Neutrophil (primary cell): Measurements from ENCODE around the gene VPS8.
"Not testable (repeated sequence)": the region's sequence is repeated elsewhere in the genome, so short reads cannot be mapped to it uniquely, and the experiment has no call there.

Source experiments
- H3K27ac ChIP-seq: fragments of 200-600 bp; sonication (generic); 2 replicates; pipeline ENCODE4 v1.5.1; 2016; ENCODE audit warnings: mild to moderate bottlenecking, moderate library complexity
- H3K27me3 ChIP-seq: fragments of 200-600 bp; sonication (generic); 2 replicates; pipeline ENCODE4 v1.6.0; 2016; ENCODE audit warnings: mild to moderate bottlenecking
- H3K36me3 ChIP-seq: fragments of 200-600 bp; sonication (generic); 2 replicates; pipeline ENCODE4 v1.5.1; 2017
- H3K4me1 ChIP-seq, 2 experiments: fragments of 200-600 bp in 1 of 2; sonication (generic) in 1 of 2; 1 replicate in 1 of 2; 2 replicates in 1 of 2; pipeline versions ENCODE4 v1.5.1 to v1.6.1; 2013 to 2016; ENCODE audit warnings: low read depth in 1 of 2, low read length in 1 of 2, mild to moderate bottlenecking in 1 of 2, moderate library complexity in 1 of 2; ENCODE audit not compliant: control insufficient read depth in 1 of 2, insufficient read depth in 1 of 2
- H3K4me3 ChIP-seq, 2 experiments: fragments of 200-600 bp in 1 of 2; sonication (generic) in 1 of 2; 1 replicate in 1 of 2; 2 replicates in 1 of 2; pipeline ENCODE4 v1.5.1; 2013 to 2016; ENCODE audit warnings: low read depth in 1 of 2, low read length in 1 of 2, mild to moderate bottlenecking in 1 of 2, moderate library complexity in 1 of 2
- H3K9me3 ChIP-seq: fragments of 200-600 bp; sonication (generic); 2 replicates; pipeline ENCODE4 v1.5.1; 2016
- CTCF ChIP-seq: fragments of 200-600 bp; sonication (generic); IDR thresholded peaks from 2 replicates; pipeline ENCODE4 v1.5.1; 2016; ENCODE audit warnings: antibody characterized with exemption

The VPS8 gene

GRCh38 chr3:184945886-184946625, 134.1 kb downstream of the VPS8 start:
- Histone ChIP-seq H3K4me3 (no peak overlapping the region), H3K4me1 (no peaks in the 10 kb centered on the region), H3K9me3 (no peaks in the 10 kb centered on the region), H3K27me3 (no peaks in the 10 kb centered on the region), H3K27ac (no peak overlapping the region), H3K36me3 (peaks cover 74% of the 10 kb centered on the region)
- TF ChIP-seq CTCF: no peak

GRCh38 chr3:184946917-184947316, 135.0 kb downstream of the VPS8 start:
- Histone ChIP-seq H3K4me1 (no peaks in the 10 kb centered on the region), H3K36me3 (peaks cover 76% of the 10 kb centered on the region), H3K4me3 (no peak overlapping the region)

DNA sequence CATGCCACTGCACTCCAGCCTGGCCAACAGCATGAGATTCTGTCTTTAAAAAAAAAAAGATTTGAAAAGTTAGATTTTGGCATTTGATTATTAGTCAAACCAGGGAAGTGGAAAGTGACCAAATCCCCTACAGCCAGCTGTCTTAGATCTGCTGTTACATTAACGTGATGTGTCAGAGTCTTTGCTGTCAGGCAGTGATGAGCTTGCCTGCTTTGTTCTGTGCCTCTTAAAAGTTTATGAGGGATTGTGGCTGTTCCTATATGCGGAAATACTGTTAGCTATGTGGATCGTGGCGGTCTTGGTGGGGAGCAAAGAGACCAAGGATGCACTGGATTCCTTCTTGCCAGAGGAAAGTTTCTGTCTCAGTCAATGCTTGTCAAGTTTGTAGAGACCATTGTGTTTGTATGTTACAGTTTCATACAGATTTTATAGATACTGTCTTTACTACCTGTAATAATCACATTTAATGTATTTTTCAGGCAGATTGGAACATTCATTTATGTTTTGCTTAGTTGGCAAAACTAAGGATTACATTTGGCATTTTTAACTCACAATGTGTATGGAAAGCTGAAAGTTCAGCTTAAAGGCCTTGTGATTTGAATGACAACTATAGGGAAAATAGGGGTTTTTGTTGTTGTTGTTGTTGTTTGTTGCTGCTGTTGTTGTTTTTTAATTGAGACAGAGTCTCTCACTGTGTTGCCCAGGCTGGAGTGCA, 137.4 kb downstream of the VPS8 start:
- Histone ChIP-seq H3K36me3 (peaks cover 77% of the 10 kb centered on the region), H3K4me1 (no peaks in the 10 kb centered on the region), H3K27me3 (no peaks in the 10 kb centered on the region), H3K9me3 (no peaks in the 10 kb centered on the region), H3K27ac (no peak overlapping the region), H3K4me3 (no peak overlapping the region)
- TF ChIP-seq CTCF: no peak

More at GRCh38 chr3:184946917-184947316, 135.0 kb downstream of the VPS8 start:
- Histone ChIP-seq H3K9me3 (no peaks in the 10 kb centered on the region), H3K27me3 (no peaks in the 10 kb centered on the region), H3K27ac (no peak overlapping the region)
- no peak for TF ChIP-seq CTCF

DNA sequence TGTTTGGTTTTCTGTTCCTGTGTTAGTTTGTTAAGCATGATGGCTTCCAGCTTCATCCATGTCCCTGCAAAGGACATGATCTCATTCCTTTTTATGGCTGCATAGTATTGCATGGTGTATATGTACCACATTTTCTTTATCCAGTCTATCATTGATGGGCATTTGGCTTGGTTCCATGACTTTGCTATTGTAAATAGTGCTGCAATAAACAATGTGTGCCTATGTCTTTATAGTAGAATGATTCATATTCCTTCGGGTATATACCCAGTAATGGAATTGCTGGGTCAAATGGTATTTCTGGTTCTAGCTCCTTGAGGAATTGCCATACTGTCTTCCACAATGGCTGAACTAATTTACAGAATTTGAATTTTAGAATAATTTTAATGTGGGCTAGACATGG, 138.8 kb downstream of the VPS8 start:
- peaks cover 80% of the 10 kb centered on the region for H3K36me3 ChIP-seq

GRCh38 chr3:184952671-184953070, 140.7 kb downstream of the VPS8 start:
- no peak for TF ChIP-seq CTCF
- no peak overlapping the region for H3K27ac ChIP-seq
- H3K4me3 ChIP-seq: no peak overlapping the region

More for the DNA sequence above, 138.8 kb downstream of the VPS8 start:
- H3K4me1 ChIP-seq, H3K4me3 ChIP-seq, H3K27ac ChIP-seq, H3K27me3 ChIP-seq, H3K9me3 ChIP-seq: not testable (repeated sequence)

DNA sequence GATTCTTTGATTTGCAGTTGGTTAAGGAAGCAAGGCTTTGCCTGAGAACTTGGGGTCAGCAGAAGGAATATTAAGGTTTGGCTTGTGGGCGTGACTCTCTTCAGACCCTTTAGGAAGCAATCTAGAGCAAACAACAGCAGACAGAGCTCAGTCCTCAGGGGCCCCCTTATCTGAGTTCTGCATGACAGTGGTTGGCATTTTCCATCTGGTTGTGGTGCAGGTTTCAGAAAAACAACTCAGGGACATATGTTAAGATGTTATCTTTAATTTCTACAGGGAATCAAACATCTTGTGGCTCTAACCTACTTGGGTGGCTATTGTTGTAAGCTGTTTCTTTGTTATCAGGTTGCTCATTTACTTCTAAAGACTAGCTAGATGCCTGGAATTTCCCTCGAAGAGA, 141.4 kb downstream of the VPS8 start:
- no peak for TF ChIP-seq CTCF
- no peak overlapping the region for H3K4me3 ChIP-seq
- H3K36me3 ChIP-seq: peaks cover 91% of the 10 kb centered on the region
- no peaks in the 10 kb centered on the region for H3K4me1 ChIP-seq
- no peaks in the 10 kb centered on the region for H3K9me3 ChIP-seq
- H3K27me3 ChIP-seq: no peaks in the 10 kb centered on the region
- no peak overlapping the region for H3K27ac ChIP-seq

More at GRCh38 chr3:184952671-184953070, 140.7 kb downstream of the VPS8 start:
- Histone ChIP-seq H3K4me1 (no peaks in the 10 kb centered on the region), H3K27me3 (no peaks in the 10 kb centered on the region), H3K36me3 (peaks cover 83% of the 10 kb centered on the region), H3K9me3 (no peaks in the 10 kb centered on the region)
